Bronchial epithelial cell (primary cell): ENCODE results near the gene SPO11. TPM values are rescaled to one million over a fixed set of nuclear protein-coding genes. Genes with fewer than 3 reads are reported as not detected.
A peak's percentile ranks its signal among the peaks of the same experiment; 100 is the strongest.

Source experiments
- DNase-seq: peaks from one replicate; pipeline ENCODE4 v3.0.0-alpha.2; 2010; ENCODE audit warnings: low read depth
- FAIRE-seq: peaks from 2 replicates; lab custom pipeline; 2011; peaks lifted over from hg19 to GRCh38; lab: Jason Lieb, UNC
- H3K27me3 ChIP-seq: 2 replicates; pipeline ENCODE4 v1.5.1; 2011; ENCODE audit warnings: low read length; ENCODE audit not compliant: control insufficient read depth, insufficient read depth
- H3K36me3 ChIP-seq: 2 replicates; pipeline ENCODE4 v1.5.1; 2011; ENCODE audit warnings: low read length; ENCODE audit not compliant: control insufficient read depth, insufficient read depth
- H3K4me3 ChIP-seq: 2 replicates; pipeline ENCODE4 v1.5.1; 2011; ENCODE audit warnings: mild to moderate bottlenecking, low read depth, low read length, control low read depth
- CTCF ChIP-seq: IDR thresholded peaks from 2 replicates; pipeline ENCODE4 v1.5.1; 2011; ENCODE audit warnings: mild to moderate bottlenecking, moderate library complexity, low read length, control low read depth, inconsistent platforms; ENCODE audit not compliant: insufficient read depth, severe bottlenecking
- total RNA-seq: library from RNA; depleted of rRNA; stranded (reverse); fragments of >200 nt; gene quantifications from 2 replicates; pipeline ENCODE4 v1.2.1, GENCODE V29; 2014

SPO11 gene
- total RNA-seq, 1 donor from 2014 or later, result not detected

- peaks cover 3% of the 10 kb centered on the region for H3K27me3 ChIP-seq
- no peak for FAIRE-seq
- no peaks in the 10 kb centered on the region for H3K36me3 ChIP-seq
- no peak for TF ChIP-seq CTCF
- no peak overlapping the region for H3K4me3 ChIP-seq
- no peak for DNase-seq
Measured at GRCh38 chr20:57312138-57312537, 17.5 kb upstream of the SPO11 start.

- no peaks in the 10 kb centered on the region for H3K36me3 ChIP-seq
- no peaks in the 10 kb centered on the region for H3K27me3 ChIP-seq
- FAIRE-seq (no peak), DNase-seq (no peak)
- no peak overlapping the region for H3K4me3 ChIP-seq
- TF ChIP-seq CTCF, result no peak
Measured at GRCh38 chr20:57313230-57313629, 16.4 kb upstream of the SPO11 start.

- no peak overlapping the region for H3K4me3 ChIP-seq
- no peaks in the 10 kb centered on the region for H3K27me3 ChIP-seq
- no peak for TF ChIP-seq CTCF
- no peaks in the 10 kb centered on the region for H3K36me3 ChIP-seq
- DNase-seq, result no peak
- FAIRE-seq, result no peak
Measured at GRCh38 chr20:57313951-57314350, 15.7 kb upstream of the SPO11 start.

- H3K36me3 ChIP-seq, result no peaks in the 10 kb centered on the region
- no peak for DNase-seq
- H3K27me3 ChIP-seq, result no peaks in the 10 kb centered on the region
- no peak overlapping the region for H3K4me3 ChIP-seq
- FAIRE-seq, result peak; percentile 83
- TF ChIP-seq CTCF, result no peak
Measured at GRCh38 chr20:57315083-57315975, 14.3 kb upstream of the SPO11 start.

GRCh38 chr20:57315976-57316480 is 13.6 kb upstream of the SPO11 start:
- Histone ChIP-seq H3K27me3 (no peaks in the 10 kb centered on the region), H3K4me3 (no peak overlapping the region), H3K36me3 (no peaks in the 10 kb centered on the region)
- no peak for TF ChIP-seq CTCF
- no peak for FAIRE-seq
- no peak for DNase-seq

GRCh38 chr20:57316795-57317201 is 12.8 kb upstream of the SPO11 start:
- H3K27me3 ChIP-seq, result no peaks in the 10 kb centered on the region

More at GRCh38 chr20:57316795-57317201, 12.8 kb upstream of the SPO11 start:
- FAIRE-seq (no peak), DNase-seq (no peak)
- Histone ChIP-seq H3K36me3 (no peaks in the 10 kb centered on the region), H3K4me3 (no peak overlapping the region)
- no peak for TF ChIP-seq CTCF
